OCI-LY3 (cell line): ENCODE results near the gene OR2Y1.

Source experiments
- H2AFZ ChIP-seq: fragments of 200-600, 300-600 bp; shearing (Covaris generic); 2 replicates; pipeline ENCODE4 v1.6.0; 2014; ENCODE audit warnings: antibody characterized with exemption, low read depth, low read length
- H3K27ac ChIP-seq: fragments of 200-600, 300-600 bp; sonication (generic); 2 replicates; pipeline ENCODE4 v1.5.1; 2014; ENCODE audit warnings: mild to moderate bottlenecking, low read length, moderate library complexity, mixed read lengths
- H3K27me3 ChIP-seq: fragments of 200-600, 300-600 bp; sonication (generic); 2 replicates; pipeline ENCODE4 v1.6.1; 2014; ENCODE audit warnings: low read depth, low read length, mixed read lengths
- H3K36me3 ChIP-seq: fragments of 200-600, 300-600 bp; sonication (generic); replicated peaks from 2 replicates; pipeline ENCODE3; 2014; ENCODE audit warnings: low read depth, low read length, mixed read lengths
- H3K4me1 ChIP-seq: fragments of 300-600, 200-600 bp; sonication (generic); 2 replicates; pipeline ENCODE4 v1.6.1; 2014; ENCODE audit warnings: low read length, mixed read lengths
- H3K4me2 ChIP-seq: fragments of 200-600, 300-600 bp; sonication (generic); 2 replicates; pipeline ENCODE4 v1.6.1; 2014; ENCODE audit warnings: low read length, mixed read lengths
- H3K4me3 ChIP-seq: fragments of 300-600, 200-600 bp; sonication (generic); 2 replicates; pipeline ENCODE4 v1.5.1; 2014; ENCODE audit warnings: antibody characterized with exemption, mild to moderate bottlenecking, low read length, moderate library complexity
- H3K79me2 ChIP-seq: fragments of 300-600, 200-600 bp; shearing (Covaris generic); 2 replicates; pipeline ENCODE4 v1.6.1; 2014; ENCODE audit warnings: mild to moderate bottlenecking, low read length, mixed read lengths
- H3K9ac ChIP-seq: fragments of 300-600, 200-600 bp; shearing (Covaris generic); 2 replicates; pipeline ENCODE4 v1.6.0; 2014; ENCODE audit warnings: mild to moderate bottlenecking, low read length, moderate library complexity
- H3K9me3 ChIP-seq: fragments of 200-600, 300-600 bp; shearing (Covaris generic); 2 replicates; pipeline ENCODE4 v1.6.1; 2014; ENCODE audit warnings: low read length, mixed read lengths; ENCODE audit not compliant: insufficient read depth
- H4K20me1 ChIP-seq: fragments of 200-600, 300-600 bp; sonication (generic); 2 replicates; pipeline ENCODE4 v1.6.1; 2016; ENCODE audit warnings: low read length, mixed read lengths; ENCODE audit not compliant: insufficient read depth
- CTCF ChIP-seq: fragments of 200-600, 300-600 bp; sonication (generic); IDR thresholded peaks from 2 replicates; pipeline ENCODE4 v1.5.1; 2014; ENCODE audit warnings: antibody characterized with exemption, low read length, low read depth
- EZH2phosphoT487 ChIP-seq: fragments of 200-600 bp; shearing (Covaris generic); IDR thresholded peaks from 2 replicates; pipeline ENCODE4 v1.6.1; 2018; ENCODE audit warnings: antibody characterized with exemption, mixed run types, low read depth

OR2Y1 gene

GRCh38 chr5:180724944-180725343, 14.9 kb downstream of the OR2Y1 start:
- Histone ChIP-seq H3K9ac (no peak overlapping the region), H4K20me1 (no peaks in the 10 kb centered on the region), H3K4me1 (peaks cover 7% of the 10 kb centered on the region), H3K4me2 (no peak overlapping the region), H3K9me3 (no peaks in the 10 kb centered on the region), H3K4me3 (no peak overlapping the region), H3K27me3 (0 out of 2 replicates have a peak, but pooled peaks cover 3% of the 10 kb centered on the region), H3K79me2 (no peaks in the 10 kb centered on the region), H2AFZ (no peak overlapping the region), H3K27ac (no peak overlapping the region), H3K36me3 (no peaks in the 10 kb centered on the region)
- TF ChIP-seq EZH2phosphoT487, result no peak
- TF ChIP-seq CTCF, result no peak

GRCh38 chr5:180723936-180724335, 15.9 kb downstream of the OR2Y1 start:
- H4K20me1 ChIP-seq, result no peaks in the 10 kb centered on the region
- H3K36me3 ChIP-seq, result no peaks in the 10 kb centered on the region
- no peak overlapping the region for H3K27ac ChIP-seq
- no peak overlapping the region for H2AFZ ChIP-seq
- H3K9me3 ChIP-seq, result no peaks in the 10 kb centered on the region
- no peak overlapping the region for H3K9ac ChIP-seq
- TF ChIP-seq EZH2phosphoT487 (no peak), CTCF (no peak)
- H3K4me3 ChIP-seq, result no peak overlapping the region
- no peak overlapping the region for H3K4me2 ChIP-seq
- H3K4me1 ChIP-seq, result peaks cover 13% of the 10 kb centered on the region
- no peaks in the 10 kb centered on the region for H3K79me2 ChIP-seq
- H3K27me3 ChIP-seq, result 0 out of 2 replicates have a peak, but pooled peaks cover 3% of the 10 kb centered on the region

GRCh38 chr5:180720486-180720885, 19.4 kb downstream of the OR2Y1 start:
- Histone ChIP-seq H3K9me3 (no peaks in the 10 kb centered on the region), H3K4me1 (peaks cover 29% of the 10 kb centered on the region), H3K27ac (no peak overlapping the region), H3K9ac (no peak overlapping the region), H3K27me3 (peaks cover 22% of the 10 kb centered on the region), H2AFZ (no peak overlapping the region), H4K20me1 (no peaks in the 10 kb centered on the region), H3K79me2 (no peaks in the 10 kb centered on the region), H3K36me3 (no peaks in the 10 kb centered on the region), H3K4me3 (no peak overlapping the region), H3K4me2 (no peak overlapping the region)
- TF ChIP-seq CTCF (no peak), EZH2phosphoT487 (no peak)

- Histone ChIP-seq H3K27me3 (peaks cover 29% of the 10 kb centered on the region), H3K4me1 (peaks cover 29% of the 10 kb centered on the region), H3K27ac (no peak overlapping the region), H3K4me3 (no peak overlapping the region), H3K4me2 (no peak overlapping the region), H3K36me3 (no peaks in the 10 kb centered on the region), H4K20me1 (no peaks in the 10 kb centered on the region), H3K9me3 (no peaks in the 10 kb centered on the region), H2AFZ (no peak overlapping the region), H3K9ac (no peak overlapping the region), H3K79me2 (no peaks in the 10 kb centered on the region)
- no peak for TF ChIP-seq EZH2phosphoT487
- no peak for TF ChIP-seq CTCF
Measured at GRCh38 chr5:180719781-180720180, 20.1 kb downstream of the OR2Y1 start.
